ENCODE results near the gene TSEN2.

- TF ChIP-seq, protein P1, sequence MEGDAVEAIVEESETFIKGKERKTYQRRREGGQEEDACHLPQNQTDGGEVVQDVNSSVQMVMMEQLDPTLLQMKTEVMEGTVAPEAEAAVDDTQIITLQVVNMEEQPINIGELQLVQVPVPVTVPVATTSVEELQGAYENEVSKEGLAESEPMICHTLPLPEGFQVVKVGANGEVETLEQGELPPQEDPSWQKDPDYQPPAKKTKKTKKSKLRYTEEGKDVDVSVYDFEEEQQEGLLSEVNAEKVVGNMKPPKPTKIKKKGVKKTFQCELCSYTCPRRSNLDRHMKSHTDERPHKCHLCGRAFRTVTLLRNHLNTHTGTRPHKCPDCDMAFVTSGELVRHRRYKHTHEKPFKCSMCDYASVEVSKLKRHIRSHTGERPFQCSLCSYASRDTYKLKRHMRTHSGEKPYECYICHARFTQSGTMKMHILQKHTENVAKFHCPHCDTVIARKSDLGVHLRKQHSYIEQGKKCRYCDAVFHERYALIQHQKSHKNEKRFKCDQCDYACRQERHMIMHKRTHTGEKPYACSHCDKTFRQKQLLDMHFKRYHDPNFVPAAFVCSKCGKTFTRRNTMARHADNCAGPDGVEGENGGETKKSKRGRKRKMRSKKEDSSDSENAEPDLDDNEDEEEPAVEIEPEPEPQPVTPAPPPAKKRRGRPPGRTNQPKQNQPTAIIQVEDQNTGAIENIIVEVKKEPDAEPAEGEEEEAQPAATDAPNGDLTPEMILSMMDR (conservative IDR thresholded peaks at IDR 0.05), result no peak
- TF ChIP-seq EZH2 (IDR thresholded peaks at IDR 0.05; ENCODE audit: low read depth), result no peak
Measured at GRCh38 chr3:12513694-12514446, 29.6 kb downstream of the TSEN2 start.
